ENCODE measurements around the gene WDR82.

Gene WDR82

DNA sequence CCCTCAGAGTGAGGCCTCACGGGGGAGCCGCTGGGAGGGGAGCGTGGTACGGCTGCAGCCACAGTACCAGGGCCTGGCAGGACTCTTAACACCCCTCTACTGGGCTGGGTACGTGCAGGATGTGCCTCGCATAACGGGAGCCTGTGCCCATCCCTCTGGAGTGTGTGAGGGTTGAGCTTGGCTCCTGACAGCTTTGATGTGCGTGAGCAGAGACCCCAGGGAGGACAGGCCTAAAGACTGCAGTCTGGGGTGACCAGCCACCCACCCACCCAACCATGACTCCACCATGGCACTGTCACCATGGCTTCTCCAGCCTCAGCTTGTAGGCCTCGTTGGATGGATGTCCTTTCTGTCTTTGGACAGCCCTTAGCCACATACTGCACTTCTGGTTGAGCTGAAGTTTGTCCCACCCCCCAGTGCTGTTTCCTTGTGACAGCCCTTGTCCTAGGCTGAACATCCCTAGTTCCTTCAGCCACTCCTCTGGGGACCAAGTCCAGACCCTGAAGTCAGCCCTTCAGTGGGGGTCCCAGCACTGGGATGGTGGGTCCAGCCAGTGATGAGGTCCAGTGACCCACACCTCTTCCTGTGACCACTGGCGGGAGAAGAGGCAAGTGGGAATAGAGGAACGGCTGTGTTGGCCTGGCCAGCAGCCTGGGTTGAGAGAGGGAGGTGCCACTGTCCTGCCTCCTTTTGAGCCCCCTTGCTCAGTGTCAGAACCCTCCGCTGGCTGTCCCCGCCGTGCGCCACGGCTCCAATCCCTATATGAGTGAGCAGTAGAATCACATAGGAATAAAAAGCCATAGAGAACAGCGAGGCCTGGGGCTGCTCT is 15.3 kb upstream of the WDR82 start:
- Histone ChIP-seq H3K14ac (ENCODE audit: low read length in 2 of 2) (no peak overlapping the region), H3K23ac (ENCODE audit: low read length in 2 of 2) (no peak overlapping the region), H4K91ac (ENCODE audit: low read length) (peak overlapping the region; percentile 43), H3K27ac (ENCODE audit: low read length, poor library complexity, severe bottlenecking) (no peak overlapping the region), H2AK5ac (ENCODE audit: low read length, severe bottlenecking) (no peak overlapping the region), H3K4me1 (ENCODE audit: control insufficient read depth, insufficient read depth, low read depth, low read length) (peaks cover 13% of the 10 kb centered on the region), H3K27me3 (ENCODE audit: control insufficient read depth in 1 of 2, insufficient read depth in 1 of 2, low read length in 2 of 2) (peaks cover 10 to 16% of the 10 kb centered on the region in 2 experiments), H3K18ac (ENCODE audit: low read depth in 1 of 2, low read length in 2 of 2) (no peak overlapping the region), H2BK12ac (ENCODE audit: low read length in 2 of 2) (no peak overlapping the region), H2BK5ac (ENCODE audit: low read depth, low read length, poor library complexity, severe bottlenecking) (no peak overlapping the region), H3K9me3 (ENCODE audit: control insufficient read depth, low read length) (no peaks in the 10 kb centered on the region), H3K79me1 (replicated peaks; ENCODE audit: low read length, poor library complexity, severe bottlenecking) (peaks cover 33% of the 10 kb centered on the region), H3K4ac (ENCODE audit: low read depth in 1 of 2, low read length in 2 of 2) (no peak overlapping the region), H3K9ac (ENCODE audit: low read length) (no peak overlapping the region), H3K36me3 (ENCODE audit: control insufficient read depth in 1 of 2, insufficient read depth in 2 of 2, low read depth in 1 of 2, low read length in 2 of 2) (peaks cover 30 to 67% of the 10 kb centered on the region in 2 experiments), H2AFZ (ENCODE audit: low read depth, low read length) (no peak overlapping the region), H2BK120ac (ENCODE audit: low read depth, low read length) (no peak overlapping the region), H3K4me2 (ENCODE audit: low read length, poor library complexity, severe bottlenecking) (no peak overlapping the region), H3K4me3 (ENCODE audit: insufficient read depth in 1 of 2, low read depth in 1 of 2, low read length in 2 of 2) (no peak overlapping the region), H4K8ac (ENCODE audit: low read length) (no peak overlapping the region), H2BK15ac (ENCODE audit: low read depth, poor library complexity, severe bottlenecking) (no peak overlapping the region)
- 92% methylated on average over 14 of the region's 17 CpGs for WGBS
- no peak for DNase-seq

DNA sequence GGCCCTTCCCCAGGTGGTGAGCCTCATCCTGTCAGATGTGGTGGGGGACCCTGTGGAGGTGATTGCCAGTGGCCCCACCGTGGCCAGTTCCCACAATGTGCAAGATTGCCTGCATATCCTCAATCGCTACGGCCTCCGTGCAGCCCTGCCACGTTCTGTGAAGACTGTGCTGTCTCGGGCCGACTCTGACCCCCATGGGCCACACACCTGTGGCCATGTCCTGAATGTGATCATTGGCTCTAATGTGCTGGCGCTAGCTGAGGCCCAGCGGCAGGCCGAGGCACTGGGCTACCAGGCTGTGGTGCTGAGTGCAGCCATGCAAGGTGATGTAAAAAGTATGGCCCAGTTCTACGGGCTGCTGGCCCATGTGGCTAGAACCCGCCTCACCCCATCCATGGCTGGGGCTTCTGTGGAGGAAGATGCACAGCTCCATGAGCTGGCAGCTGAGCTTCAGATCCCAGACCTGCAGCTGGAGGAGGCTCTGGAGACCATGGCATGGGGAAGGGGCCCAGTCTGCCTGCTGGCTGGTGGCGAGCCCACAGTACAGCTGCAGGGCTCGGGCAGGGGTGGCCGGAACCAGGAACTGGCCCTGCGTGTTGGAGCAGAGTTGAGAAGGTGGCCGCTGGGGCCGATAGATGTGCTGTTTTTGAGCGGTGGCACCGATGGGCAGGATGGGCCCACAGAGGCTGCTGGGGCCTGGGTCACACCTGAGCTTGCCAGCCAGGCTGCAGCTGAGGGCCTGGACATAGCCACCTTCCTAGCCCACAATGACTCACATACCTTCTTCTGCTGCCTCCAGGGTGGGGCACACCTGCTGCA is 14.0 kb upstream of the WDR82 start:
- Histone ChIP-seq H2BK5ac (ENCODE audit: low read depth, low read length, poor library complexity, severe bottlenecking) (no peak overlapping the region), H3K79me1 (replicated peaks; ENCODE audit: low read length, poor library complexity, severe bottlenecking) (peaks cover 35% of the 10 kb centered on the region), H2AFZ (ENCODE audit: low read depth, low read length) (no peak overlapping the region), H3K18ac (ENCODE audit: low read depth in 1 of 2, low read length in 2 of 2) (no peak overlapping the region), H3K27me3 (ENCODE audit: control insufficient read depth in 1 of 2, insufficient read depth in 1 of 2, low read length in 2 of 2) (peaks cover 0 to 4% of the 10 kb centered on the region in 2 experiments), H3K27ac (ENCODE audit: low read length, poor library complexity, severe bottlenecking) (no peak overlapping the region), H3K14ac (ENCODE audit: low read length in 2 of 2) (no peak overlapping the region), H3K4me2 (ENCODE audit: low read length, poor library complexity, severe bottlenecking) (no peak overlapping the region), H3K4me1 (ENCODE audit: control insufficient read depth, insufficient read depth, low read depth, low read length) (peaks cover 16% of the 10 kb centered on the region), H3K9me3 (ENCODE audit: control insufficient read depth, low read length) (no peaks in the 10 kb centered on the region), H3K9ac (ENCODE audit: low read length) (no peak overlapping the region), H3K4ac (ENCODE audit: low read depth in 1 of 2, low read length in 2 of 2) (no peak overlapping the region), H4K91ac (ENCODE audit: low read length) (peak overlapping the region; percentile 31), H2BK15ac (ENCODE audit: low read depth, poor library complexity, severe bottlenecking) (no peak overlapping the region), H3K36me3 (ENCODE audit: control insufficient read depth in 1 of 2, insufficient read depth in 2 of 2, low read depth in 1 of 2, low read length in 2 of 2) (peaks cover 30 to 67% of the 10 kb centered on the region in 2 experiments), H4K8ac (ENCODE audit: low read length) (peak overlapping the region; percentile 28), H2BK12ac (ENCODE audit: low read length in 2 of 2) (no peak overlapping the region), H2AK5ac (ENCODE audit: low read length, severe bottlenecking) (no peak overlapping the region), H3K4me3 (ENCODE audit: insufficient read depth in 1 of 2, low read depth in 1 of 2, low read length in 2 of 2) (no peak overlapping the region), H3K23ac (ENCODE audit: low read length in 2 of 2) (no peak overlapping the region), H2BK120ac (ENCODE audit: low read depth, low read length) (no peak overlapping the region)
- 95% methylated on average over 20 of the region's 20 CpGs for WGBS
- no peak for DNase-seq

DNA sequence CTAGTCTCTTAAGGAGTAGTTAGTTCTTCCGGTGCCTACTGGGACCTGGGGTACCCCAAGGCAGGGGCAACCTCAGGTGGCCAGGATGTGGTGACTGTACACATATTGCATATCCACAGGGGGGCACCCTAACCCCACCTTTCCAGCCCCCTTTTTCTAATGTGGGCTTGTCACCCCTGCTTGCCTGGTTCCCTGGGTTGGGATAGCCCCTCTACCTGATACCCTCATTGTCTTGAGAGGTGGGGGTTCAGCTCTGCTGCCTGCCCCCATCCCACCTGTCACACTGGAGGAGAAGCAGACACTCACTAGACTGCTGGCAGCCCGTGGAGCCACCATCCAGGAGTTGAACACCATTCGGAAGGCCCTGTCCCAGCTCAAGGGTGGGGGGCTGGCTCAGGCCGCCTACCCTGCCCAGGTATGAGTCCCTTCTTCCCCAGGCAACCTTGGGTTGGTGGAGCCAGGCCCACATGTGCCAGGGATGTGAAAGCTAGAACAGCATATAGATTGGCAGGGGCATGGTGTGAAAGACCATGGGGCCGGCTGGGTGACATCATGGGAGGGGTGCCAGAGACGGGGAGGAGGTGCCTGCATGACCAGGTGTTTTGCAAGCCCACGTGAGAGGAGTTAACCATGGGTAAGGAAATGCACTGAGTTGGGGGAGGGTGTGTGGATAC is 13.2 kb upstream of the WDR82 start:
- H2BK15ac ChIP-seq (ENCODE audit: low read depth, poor library complexity, severe bottlenecking), result no peak overlapping the region
- H3K18ac ChIP-seq (ENCODE audit: low read depth in 1 of 2, low read length in 2 of 2), result no peak overlapping the region
- H2AFZ ChIP-seq (ENCODE audit: low read depth, low read length), result no peak overlapping the region
- no peak overlapping the region for H2BK120ac ChIP-seq (ENCODE audit: low read depth, low read length)
- no peak overlapping the region for H4K91ac ChIP-seq (ENCODE audit: low read length)
- H2BK5ac ChIP-seq (ENCODE audit: low read depth, low read length, poor library complexity, severe bottlenecking), result no peak overlapping the region
- DNase-seq, result peak; percentile 29
- H3K4ac ChIP-seq (ENCODE audit: low read depth in 1 of 2, low read length in 2 of 2), result no peak overlapping the region
- H3K36me3 ChIP-seq (ENCODE audit: control insufficient read depth in 1 of 2, insufficient read depth in 2 of 2, low read depth in 1 of 2, low read length in 2 of 2), result peaks cover 30 to 59% of the 10 kb centered on the region in 2 experiments
- H3K23ac ChIP-seq (ENCODE audit: low read length in 2 of 2), result no peak overlapping the region
- H3K27ac ChIP-seq (ENCODE audit: low read length, poor library complexity, severe bottlenecking), result no peak overlapping the region
- H3K27me3 ChIP-seq (ENCODE audit: control insufficient read depth in 1 of 2, insufficient read depth in 1 of 2, low read length in 2 of 2), result no peaks in the 10 kb centered on the region
- peaks cover 35% of the 10 kb centered on the region for H3K79me1 ChIP-seq (replicated peaks; ENCODE audit: low read length, poor library complexity, severe bottlenecking)
- H3K4me2 ChIP-seq (ENCODE audit: low read length, poor library complexity, severe bottlenecking), result no peak overlapping the region
- no peak overlapping the region for H3K9ac ChIP-seq (ENCODE audit: low read length)
- no peak overlapping the region for H3K14ac ChIP-seq (ENCODE audit: low read length in 2 of 2)
- peaks cover 21% of the 10 kb centered on the region for H3K4me1 ChIP-seq (ENCODE audit: control insufficient read depth, insufficient read depth, low read depth, low read length)
- no peak overlapping the region for H3K4me3 ChIP-seq (ENCODE audit: insufficient read depth in 1 of 2, low read depth in 1 of 2, low read length in 2 of 2)
- H2BK12ac ChIP-seq (ENCODE audit: low read length in 2 of 2), result no peak overlapping the region
- no peak overlapping the region for H4K8ac ChIP-seq (ENCODE audit: low read length)
- no peak overlapping the region for H2AK5ac ChIP-seq (ENCODE audit: low read length, severe bottlenecking)
- 83% methylated on average over 7 of the region's 7 CpGs for WGBS
- H3K9me3 ChIP-seq (ENCODE audit: control insufficient read depth, low read length), result no peaks in the 10 kb centered on the region

Measured in mesenchymal stem cell (in vitro differentiated cells and primary cell).